ENCODE data around the gene RUNDC1. TPM values are rescaled to one million over a fixed set of nuclear protein-coding genes. Genes with fewer than 3 reads are reported as not detected.

RUNDC1 gene
- total RNA-seq, 1 experiment from 2014 or later, result 14.2 TPM

- TF ChIP-seq ERG (CRISPR knock-in tag; IDR thresholded peaks at IDR 0.05) (no peak), FOXP1 (CRISPR knock-in tag; IDR thresholded peaks at IDR 0.05; ENCODE audit: borderline replicate concordance) (no peak), ATF2 (CRISPR knock-in tag; IDR thresholded peaks at IDR 0.05; ENCODE audit: borderline replicate concordance, low read depth) (no peak), NR3C1 (CRISPR knock-in tag; conservative IDR thresholded peaks at IDR 0.05; ENCODE audit: low read depth) (no peak), CTCF (IDR thresholded peaks at IDR 0.05) (no peak), ZNF219 (CRISPR knock-in tag; IDR thresholded peaks at IDR 0.05; ENCODE audit: borderline replicate concordance) (no peak), ATF6 (CRISPR knock-in tag; IDR thresholded peaks at IDR 0.05) (no peak), ETV6 (CRISPR knock-in tag; IDR thresholded peaks at IDR 0.05) (no peak), TCF7 (CRISPR knock-in tag; IDR thresholded peaks at IDR 0.05; ENCODE audit: low read depth) (no peak), CREM (CRISPR knock-in tag; IDR thresholded peaks at IDR 0.05) (no peak), EMX1 (CRISPR knock-in tag; IDR thresholded peaks at IDR 0.05) (no peak), CBFB (CRISPR knock-in tag; IDR thresholded peaks at IDR 0.05; ENCODE audit: low read depth) (no peak)
Measured at GRCh38 chr17:43031666-43032065, 51.3 kb downstream of the RUNDC1 start (continued).

GRCh38 chr17:43033948-43034881 is 53.9 kb downstream of the RUNDC1 start:
- no peaks in the 10 kb centered on the region for H3K27me3 Mint-ChIP-seq (ENCODE audit: low read depth)
- ChIA-PET CTCF (interaction anchor here (0.7 to 5.0 kb wide), 5 partner anchors 10 to 177 kb away, joined by 3 to 39 read pairs (median 5); partner anchors contain the start of genes IFI35, RPL27, TMEM106A and VAT1), POLR2A (interaction anchor here (1.7 kb wide), 1 partner anchor 12 kb away, joined by 6 read pairs; the partner anchor contains the start of gene VAT1)
- peak overlapping the region; percentile 52 for H3K4me3 Mint-ChIP-seq
- peak; percentile 41 for DNase-seq (ENCODE audit: low spot score)
- no peaks in the 10 kb centered on the region for H3K9me3 Mint-ChIP-seq
- no peaks in the 10 kb centered on the region for H3K36me3 Mint-ChIP-seq
- TF ChIP-seq ELF4 (CRISPR knock-in tag; IDR thresholded peaks at IDR 0.05; ENCODE audit: low read depth), result no peak
- no peak for TF ChIP-seq KAT7 (CRISPR knock-in tag; IDR thresholded peaks at IDR 0.05; ENCODE audit: borderline replicate concordance)
- TF ChIP-seq ZNF281 (CRISPR knock-in tag; IDR thresholded peaks at IDR 0.05), result 0 out of 2 replicates have a peak, but pooled peaks have one; percentile 15
- ATAC-seq, result peak; percentile 31
- H3K4me1 Mint-ChIP-seq, result peaks cover 64% of the 10 kb centered on the region
- H3K27ac Mint-ChIP-seq, result peak overlapping the region; percentile 92
